HG03095 (cell line): ENCODE results near the gene DLX5.

Experiments
- ATAC-seq: cut with Tn5 transposase; IDR thresholded peaks from one replicate; pipeline ENCODE4 v1.9.1; 2021; ENCODE audit warnings: moderate library complexity; ENCODE audit not compliant: unreplicated experiment

DLX5 gene

DNA sequence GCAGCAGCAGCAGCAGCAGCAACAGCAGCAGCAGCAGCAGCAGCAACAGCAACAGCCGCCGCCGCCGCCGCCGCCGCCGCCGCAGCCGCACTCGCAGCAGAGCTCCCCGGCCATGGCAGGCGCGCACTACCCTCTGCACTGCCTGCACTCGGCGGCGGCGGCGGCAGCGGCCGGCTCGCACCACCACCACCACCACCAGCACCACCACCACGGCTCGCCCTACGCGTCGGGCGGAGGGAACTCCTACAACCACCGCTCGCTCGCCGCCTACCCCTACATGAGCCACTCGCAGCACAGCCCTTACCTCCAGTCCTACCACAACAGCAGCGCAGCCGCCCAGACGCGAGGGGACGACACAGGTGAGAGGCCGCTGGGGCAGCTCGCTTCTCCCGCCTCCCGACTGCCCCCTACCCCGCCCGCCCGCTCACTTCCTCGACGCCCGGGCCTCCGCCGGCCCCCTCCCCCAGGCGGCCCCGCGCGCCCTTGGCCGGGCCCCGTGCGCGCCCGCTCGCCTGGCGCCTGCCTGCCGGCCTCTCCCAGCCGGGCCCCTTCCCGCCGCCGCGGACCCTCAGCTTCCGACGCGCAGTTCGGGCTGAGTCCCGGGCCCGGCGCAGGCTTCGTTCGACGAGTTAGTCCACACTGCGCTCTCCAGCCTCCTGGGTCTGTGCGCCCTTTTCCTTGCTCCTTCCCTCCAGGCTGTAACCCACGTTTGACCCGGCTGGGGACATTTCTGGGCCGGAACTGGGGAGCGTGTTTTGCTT lies 18.4 kb downstream of the DLX5 start:
- no peak for ATAC-seq

DNA sequence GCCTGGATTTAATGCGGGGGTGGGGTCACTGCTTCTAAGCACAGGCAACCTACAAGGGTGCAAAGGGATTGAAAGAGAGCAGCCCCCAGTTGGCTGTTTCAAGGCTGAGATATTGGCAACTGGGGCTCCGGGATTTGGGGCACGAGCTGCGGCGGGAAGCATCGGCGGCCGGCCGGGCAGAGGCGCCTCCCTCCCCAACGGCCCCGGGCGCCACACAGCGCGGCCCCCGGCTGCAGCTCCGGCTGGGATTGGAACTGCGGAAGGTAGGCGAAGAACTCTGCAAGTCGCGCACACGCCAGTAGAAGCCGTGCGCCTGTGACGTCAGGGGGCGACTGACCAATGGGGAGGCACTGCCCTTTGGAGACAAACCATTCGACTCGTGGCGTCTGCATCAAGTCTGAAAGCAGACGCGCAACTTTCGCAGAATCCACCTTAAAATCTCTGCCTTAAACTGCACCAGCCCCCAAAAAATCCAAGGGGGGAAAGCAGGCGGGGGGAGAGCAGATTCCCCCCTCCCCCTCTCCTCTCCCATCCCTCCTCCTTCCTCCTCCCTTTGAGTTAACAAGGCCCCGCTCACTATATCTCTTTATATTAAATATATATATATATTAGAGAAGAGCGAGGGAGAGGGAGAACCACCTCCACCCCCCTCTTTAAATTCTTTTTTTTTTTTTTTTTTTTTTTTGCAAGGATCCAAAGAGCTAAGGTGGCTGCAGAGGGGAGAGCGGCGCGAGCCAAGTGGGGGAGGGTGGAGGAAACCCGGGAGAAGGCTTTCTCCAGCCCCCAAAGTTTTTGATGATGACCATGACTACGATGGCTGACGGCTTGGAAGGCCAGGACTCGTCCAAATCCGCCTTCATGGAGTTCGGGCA lies 19.2 kb downstream of the DLX5 start, which contains the start of gene DLX6:
DLX6 (plus strand) TSS at position 371 of the 872 bp plus-strand sequence; CDS start at position 796, 425 bp downstream.
- ATAC-seq: no peak

DNA sequence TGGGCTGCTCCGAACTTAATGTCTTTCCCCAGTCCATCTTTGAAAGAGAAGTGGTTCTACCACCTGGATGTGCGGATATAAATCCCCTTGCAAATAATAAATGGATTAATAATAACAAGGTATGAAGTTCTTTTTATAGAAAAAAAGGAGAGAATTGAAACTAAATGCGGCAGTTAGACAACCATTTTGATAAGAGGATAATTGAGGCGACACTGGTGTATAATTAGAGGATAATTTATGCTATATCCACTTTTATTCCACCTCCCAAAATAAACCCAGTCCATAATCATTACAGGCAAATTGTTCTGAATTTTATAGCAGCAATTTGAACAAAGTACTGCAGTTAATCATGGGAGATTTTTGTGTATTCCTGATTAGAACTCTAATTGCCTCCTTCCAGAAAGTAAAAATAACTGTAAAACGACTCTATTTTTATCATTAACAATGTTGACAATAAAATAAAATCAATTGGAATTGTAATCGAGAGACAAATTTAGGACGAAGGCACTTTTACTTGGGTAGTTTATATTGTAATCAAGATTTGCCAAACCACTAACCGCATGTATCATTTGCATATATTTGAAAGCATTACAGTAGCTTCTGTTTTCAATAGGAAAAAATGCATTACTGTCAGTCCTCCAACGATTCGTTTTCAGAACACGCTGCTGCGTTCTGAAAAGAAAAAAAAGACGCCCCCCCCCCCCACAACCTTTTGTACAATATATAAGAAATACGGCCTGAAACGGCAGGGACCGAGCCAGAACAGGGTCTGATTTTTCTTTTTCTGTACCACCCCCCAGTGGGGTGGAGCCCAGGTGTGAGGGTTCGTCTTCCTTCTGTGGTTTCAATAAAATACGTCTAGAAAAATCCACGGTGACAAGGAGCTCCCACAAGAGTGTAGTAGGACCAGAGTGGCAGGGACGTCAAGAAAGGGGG lies 20.1 kb downstream of the DLX5 start:
- no peak for ATAC-seq

- no peak for ATAC-seq
Measured at GRCh38 chr7:97003262-97004246, 21.1 kb downstream of the DLX5 start.

- no peak for ATAC-seq
Measured at GRCh38 chr7:97002555-97003261, 21.9 kb downstream of the DLX5 start.

DNA sequence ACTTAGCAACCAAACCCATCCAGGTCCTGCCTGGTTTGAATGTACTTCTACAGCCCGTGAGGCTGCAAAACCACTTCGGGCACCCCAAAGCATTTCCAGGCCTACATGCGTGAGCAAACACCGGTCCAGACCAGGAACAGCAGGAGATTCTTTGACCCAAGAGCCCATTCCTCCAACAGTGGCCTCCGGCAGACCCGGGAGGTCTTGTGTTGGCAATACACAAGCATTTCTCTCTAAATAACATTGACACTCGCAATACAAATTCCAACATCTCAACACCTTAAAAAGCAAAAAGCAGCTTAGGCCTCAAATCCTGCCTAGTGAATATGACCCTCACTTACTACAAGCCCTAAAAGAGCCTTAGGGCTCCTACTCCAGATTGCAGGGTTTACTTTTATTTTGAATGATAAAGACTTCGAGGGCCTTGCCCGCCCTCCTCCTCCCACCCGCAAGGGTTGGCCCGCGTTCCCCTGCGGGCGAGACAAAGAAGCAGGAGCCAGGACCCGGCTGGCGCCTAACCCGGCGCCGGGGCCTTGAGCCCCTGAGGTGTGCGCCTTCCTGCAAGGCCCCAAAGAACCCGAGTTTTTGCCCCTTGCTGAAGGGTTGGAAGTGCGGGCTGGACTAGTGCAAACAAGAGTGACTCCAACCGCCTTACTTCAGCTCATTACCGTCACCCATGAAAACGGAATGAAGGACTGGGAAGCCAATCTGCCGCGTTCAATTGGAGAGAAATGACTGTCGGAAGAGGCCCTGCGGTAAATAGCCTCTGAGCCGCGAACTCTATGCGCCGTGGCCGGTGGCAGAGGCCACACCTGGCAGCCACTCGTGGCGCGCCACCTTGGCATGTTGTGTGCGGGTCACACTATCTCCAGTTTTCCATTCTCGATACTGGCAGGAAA lies 22.7 kb downstream of the DLX5 start:
- no peak for ATAC-seq

DNA sequence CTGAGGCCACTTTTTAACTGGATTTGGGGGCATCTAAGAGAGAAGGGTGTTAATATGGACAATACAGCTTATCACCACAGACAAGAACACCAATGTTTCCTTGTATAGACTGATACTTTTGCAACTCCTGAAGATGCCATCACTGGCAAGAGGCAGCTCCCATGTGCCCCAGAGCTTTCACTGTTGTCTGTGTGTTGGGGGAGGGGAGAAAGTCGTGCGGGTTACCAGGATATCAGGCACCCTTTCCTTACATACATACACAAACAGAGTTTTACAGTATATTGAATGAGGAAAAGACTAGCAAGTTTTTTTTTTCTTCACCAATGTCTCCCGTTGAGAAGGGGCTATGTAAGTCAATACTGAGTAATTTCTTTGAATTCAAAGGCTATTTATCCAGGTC lies 23.4 kb downstream of the DLX5 start:
- ATAC-seq: no peak

DNA sequence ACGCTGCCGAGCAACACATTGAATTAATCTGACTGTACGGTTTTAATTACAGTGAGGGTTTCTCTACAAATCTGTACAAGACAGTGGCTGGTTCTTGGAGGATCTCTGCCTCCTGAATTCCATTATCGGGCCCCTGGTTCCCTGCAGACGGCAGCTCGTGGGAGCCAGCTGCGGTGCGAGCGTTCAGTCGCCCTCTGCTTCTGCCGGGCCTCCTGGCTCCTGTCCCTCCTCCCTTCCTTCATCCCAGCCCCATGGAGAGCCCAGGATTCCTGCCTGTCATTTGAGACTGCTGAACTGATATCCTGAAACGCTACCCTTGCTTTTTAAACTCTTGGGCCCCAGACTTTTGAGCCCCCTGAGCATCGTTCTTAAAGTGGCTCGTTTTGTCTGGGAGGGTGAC lies 25.9 kb downstream of the DLX5 start:
- no peak for ATAC-seq

GRCh38 chr7:96998333-96998732 lies 26.3 kb downstream of the DLX5 start:
- no peak for ATAC-seq

DNA sequence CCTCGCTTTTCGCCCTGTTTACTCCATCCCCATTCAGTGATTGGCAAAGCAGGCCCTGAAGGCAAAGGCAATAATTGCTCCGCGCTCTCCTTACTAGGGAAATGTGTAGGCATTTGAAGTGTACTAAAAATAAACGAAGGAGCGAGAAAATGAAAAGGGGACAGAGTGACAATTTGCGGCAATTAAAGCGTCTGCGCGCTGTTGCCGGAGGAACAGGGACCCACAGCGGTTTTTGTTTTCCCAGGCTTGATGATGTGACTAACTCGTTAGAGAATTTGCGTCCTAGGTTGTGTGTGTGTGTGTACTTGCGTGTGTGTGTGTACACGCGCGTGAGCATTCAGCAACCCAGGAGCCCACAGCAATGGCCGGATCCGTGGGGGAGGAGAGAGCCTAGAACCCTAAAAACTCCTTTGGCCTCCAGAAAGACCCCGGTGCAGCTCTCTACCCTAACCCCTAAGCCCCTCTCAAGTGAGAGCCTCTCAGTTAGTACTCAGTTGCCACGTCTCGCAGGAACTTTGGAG lies 27.1 kb downstream of the DLX5 start:
- no peak for ATAC-seq

- no peak for ATAC-seq
Measured at GRCh38 chr7:96996958-96997511, 27.6 kb downstream of the DLX5 start.

- no peak for ATAC-seq
Measured at GRCh38 chr7:96996111-96996957, 28.3 kb downstream of the DLX5 start.

GRCh38 chr7:96995406-96996110 lies 29.1 kb downstream of the DLX5 start:
- no peak for ATAC-seq

GRCh38 chr7:96993980-96994379 lies 30.7 kb downstream of the DLX5 start:
- no peak for ATAC-seq

GRCh38 chr7:96993094-96993865 lies 31.4 kb downstream of the DLX5 start:
- ATAC-seq: no peak
